BLaER1 treated with 17β-estradiol and CSF1 and Interleukin-3, amounts not matched to agents 10 nM and 100 nM (cell line): ENCODE results near the gene PBX3.

ENCODE experiments used
- H3K27ac ChIP-seq, 11 experiments: shearing (Covaris generic); formaldehyde crosslinking; 2 replicates each; pipeline ENCODE4 v1.8.1; 2022
- H3K27me3 ChIP-seq, 11 experiments: shearing (Covaris generic); formaldehyde crosslinking; 2 replicates each; pipeline ENCODE4 v1.8.1; 2022
- H3K36me3 ChIP-seq, 11 experiments: shearing (Covaris generic); formaldehyde crosslinking; 2 replicates each; pipeline ENCODE4 v1.8.1; 2022
- H3K4me1 ChIP-seq, 10 experiments: shearing (Covaris generic); formaldehyde crosslinking; 2 replicates each; pipeline ENCODE4 v1.8.1; 2022
- H3K4me2 ChIP-seq, 11 experiments: shearing (Covaris generic); formaldehyde crosslinking; 2 replicates each; pipeline ENCODE4 v1.8.1; 2022
- H3K4me3 ChIP-seq, 10 experiments: shearing (Covaris generic); formaldehyde crosslinking; 2 replicates each; pipeline ENCODE4 v1.8.1; 2022
- H3K9ac ChIP-seq, 11 experiments: shearing (Covaris generic); formaldehyde crosslinking; 2 replicates each; pipeline ENCODE4 v1.8.1; 2022
- H3K9me3 ChIP-seq, 11 experiments: shearing (Covaris generic); formaldehyde crosslinking; replicated peaks in 1 of 11; 2 replicates each; pipeline ENCODE4 v1.8.1; 2022
- H4K20me1 ChIP-seq, 11 experiments: shearing (Covaris generic); formaldehyde crosslinking; 2 replicates each; pipeline ENCODE4 v1.8.1; 2022
- Cebpa-rat ChIP-seq, 11 experiments: shearing (Covaris generic); IDR thresholded peaks; 2 replicates each; pipeline ENCODE4 v1.8.1; 2022

Gene PBX3

GRCh38 chr9:125971050-125971449 lies 223.9 kb downstream of the PBX3 start:
- H3K27ac ChIP-seq: no peak overlapping the region

GRCh38 chr9:125972012-125972729 lies 225.0 kb downstream of the PBX3 start:
- Histone ChIP-seq H3K4me2 (no peak overlapping the region), H3K9me3 (0 out of 22 replicates have a peak, but pooled peaks cover 0 to 3% (median 0%) of the 10 kb centered on the region in 11 experiments), H4K20me1 (no peaks in the 10 kb centered on the region), H3K27ac (no peak overlapping the region), H3K36me3 (0 out of 22 replicates have a peak, but pooled peaks cover 0 to 3% (median 0%) of the 10 kb centered on the region in 11 experiments), H3K27me3 (no peaks in the 10 kb centered on the region), H3K4me1 (peaks cover 0 to 34% (median 28%) of the 10 kb centered on the region in 10 experiments; a peak in 15 of 20 replicates), H3K9ac (no peak overlapping the region), H3K4me3 (no peak overlapping the region)
- TF ChIP-seq Cebpa-rat (IDR thresholded peaks at IDR 0.05): no peak

More at GRCh38 chr9:125971050-125971449, 223.9 kb downstream of the PBX3 start:
- H3K27me3 ChIP-seq: no peaks in the 10 kb centered on the region
- no peaks in the 10 kb centered on the region for H4K20me1 ChIP-seq
- peaks cover 0 to 9% (median 2%) of the 10 kb centered on the region in 11 experiments; a peak in 5 of 22 replicates for H3K36me3 ChIP-seq
- no peak overlapping the region for H3K4me3 ChIP-seq
- H3K4me1 ChIP-seq: peaks cover 0 to 37% (median 28%) of the 10 kb centered on the region in 10 experiments; a peak in 15 of 20 replicates
- no peak overlapping the region for H3K4me2 ChIP-seq
- 0 out of 22 replicates have a peak, but pooled peaks cover 0 to 3% (median 0%) of the 10 kb centered on the region in 11 experiments for H3K9me3 ChIP-seq
- no peak overlapping the region for H3K9ac ChIP-seq
- TF ChIP-seq Cebpa-rat (IDR thresholded peaks at IDR 0.05): no peak

GRCh38 chr9:125973547-125973946 lies 226.4 kb downstream of the PBX3 start:
- peaks cover 0 to 20% (median 18%) of the 10 kb centered on the region in 10 experiments; a peak in 15 of 20 replicates for H3K4me1 ChIP-seq
- no peak overlapping the region for H3K27ac ChIP-seq
- H3K27me3 ChIP-seq: no peaks in the 10 kb centered on the region
- no peak overlapping the region for H3K4me3 ChIP-seq
- no peak overlapping the region for H3K4me2 ChIP-seq
- no peaks in the 10 kb centered on the region for H4K20me1 ChIP-seq
- TF ChIP-seq Cebpa-rat (IDR thresholded peaks at IDR 0.05): no peak
- H3K9me3 ChIP-seq: peaks cover 0 to 4% (median 2%) of the 10 kb centered on the region in 11 experiments; a peak in 8 of 22 replicates
- H3K9ac ChIP-seq: no peak overlapping the region
- no peaks in the 10 kb centered on the region for H3K36me3 ChIP-seq

- Histone ChIP-seq H4K20me1 (no peaks in the 10 kb centered on the region), H3K9me3 (peaks cover 5 to 13% (median 9%) of the 10 kb centered on the region in 11 experiments; a peak in 20 of 22 replicates), H3K4me2 (no peak overlapping the region), H3K9ac (no peak overlapping the region), H3K27me3 (no peaks in the 10 kb centered on the region), H3K36me3 (no peaks in the 10 kb centered on the region), H3K27ac (no peak overlapping the region), H3K4me1 (peaks cover 0 to 9% (median 7%) of the 10 kb centered on the region in 10 experiments; a peak in 14 of 20 replicates), H3K4me3 (no peak overlapping the region)
- TF ChIP-seq Cebpa-rat (IDR thresholded peaks at IDR 0.05): no peak
These were observed 227.5 kb downstream of the PBX3 start for GRCh38 chr9:125974705-125975104.

- no peak overlapping the region for H3K9ac ChIP-seq
- no peaks in the 10 kb centered on the region for H4K20me1 ChIP-seq
- H3K9me3 ChIP-seq: peaks cover 16 to 35% (median 26%) of the 10 kb centered on the region in 11 experiments
- TF ChIP-seq Cebpa-rat (IDR thresholded peaks at IDR 0.05): no peak
- H3K4me3 ChIP-seq: no peak overlapping the region
- H3K4me1 ChIP-seq: no peaks in the 10 kb centered on the region
- H3K27ac ChIP-seq: no peak overlapping the region
- H3K27me3 ChIP-seq: no peaks in the 10 kb centered on the region
- H3K36me3 ChIP-seq: peaks cover 0 to 4% (median 0%) of the 10 kb centered on the region in 11 experiments; a peak in 1 of 22 replicates
- no peak overlapping the region for H3K4me2 ChIP-seq
These were observed 230.1 kb downstream of the PBX3 start for GRCh38 chr9:125977223-125977622.

- Histone ChIP-seq H3K27me3 (no peaks in the 10 kb centered on the region), H3K27ac (no peak overlapping the region), H3K36me3 (peaks cover 0 to 4% (median 0%) of the 10 kb centered on the region in 11 experiments; a peak in 1 of 22 replicates), H3K9ac (no peak overlapping the region), H3K4me3 (no peak overlapping the region), H3K4me1 (no peaks in the 10 kb centered on the region), H3K4me2 (no peak overlapping the region), H3K9me3 (peaks cover 16 to 35% (median 26%) of the 10 kb centered on the region in 11 experiments), H4K20me1 (no peaks in the 10 kb centered on the region)
- no peak for TF ChIP-seq Cebpa-rat (IDR thresholded peaks at IDR 0.05)
These were observed 232.2 kb downstream of the PBX3 start for GRCh38 chr9:125979383-125979782.

- Histone ChIP-seq H3K4me2 (no peak overlapping the region), H3K4me3 (no peak overlapping the region), H3K27ac (no peak overlapping the region), H3K9me3 (peaks cover 16 to 35% (median 26%) of the 10 kb centered on the region in 11 experiments), H4K20me1 (no peaks in the 10 kb centered on the region), H3K4me1 (0 out of 20 replicates have a peak, but pooled peaks cover 0 to 4% (median 0%) of the 10 kb centered on the region in 10 experiments), H3K9ac (no peak overlapping the region), H3K36me3 (peaks cover 0 to 4% (median 0%) of the 10 kb centered on the region in 11 experiments; a peak in 1 of 22 replicates), H3K27me3 (no peaks in the 10 kb centered on the region)
- no peak for TF ChIP-seq Cebpa-rat (IDR thresholded peaks at IDR 0.05)
These were observed 235.7 kb downstream of the PBX3 start for GRCh38 chr9:125982798-125983406.

- Histone ChIP-seq H3K9ac (no peak overlapping the region), H3K27ac (no peak overlapping the region), H3K4me3 (no peak overlapping the region), H4K20me1 (no peaks in the 10 kb centered on the region), H3K36me3 (peaks cover 0 to 4% (median 0%) of the 10 kb centered on the region in 11 experiments; a peak in 1 of 22 replicates), H3K9me3 (peaks cover 16 to 31% (median 21%) of the 10 kb centered on the region in 11 experiments), H3K4me2 (no peak overlapping the region), H3K4me1 (0 out of 20 replicates have a peak, but pooled peaks cover 0 to 4% (median 0%) of the 10 kb centered on the region in 10 experiments), H3K27me3 (no peaks in the 10 kb centered on the region)
- TF ChIP-seq Cebpa-rat (IDR thresholded peaks at IDR 0.05): no peak
These were observed 236.5 kb downstream of the PBX3 start for GRCh38 chr9:125983681-125984080.

GRCh38 chr9:125984461-125984860 lies 237.3 kb downstream of the PBX3 start:
- H3K36me3 ChIP-seq: peaks cover 0 to 4% (median 0%) of the 10 kb centered on the region in 11 experiments; a peak in 1 of 22 replicates
- 0 out of 20 replicates have a peak, but pooled peaks cover 0 to 4% (median 0%) of the 10 kb centered on the region in 10 experiments for H3K4me1 ChIP-seq
- H3K4me2 ChIP-seq: no peak overlapping the region
- no peak overlapping the region for H3K9ac ChIP-seq
- H3K9me3 ChIP-seq: peaks cover 11 to 28% (median 17%) of the 10 kb centered on the region in 11 experiments
- no peak overlapping the region for H3K27ac ChIP-seq
- H3K27me3 ChIP-seq: no peaks in the 10 kb centered on the region
- H3K4me3 ChIP-seq: no peak overlapping the region
- TF ChIP-seq Cebpa-rat (IDR thresholded peaks at IDR 0.05): no peak
- no peaks in the 10 kb centered on the region for H4K20me1 ChIP-seq
